Nephron (organoid): ENCODE measurements around the gene IL17RE.
A peak's percentile ranks its signal among the peaks of the same experiment; 100 is the strongest.

Experiments
- H3K27ac Mint-ChIP-seq, 3 experiments: 2 replicates each; pipeline ENCODE4 v1.8.0; 2020; ENCODE audit warnings: mixed read lengths in 3 of 3, mild to moderate bottlenecking in 2 of 3, moderate library complexity in 1 of 3
- H3K27me3 Mint-ChIP-seq: 2 replicates; pipeline ENCODE4 v1.8.0; 2021; ENCODE audit warnings: low read depth, mild to moderate bottlenecking, moderate library complexity, mixed read lengths
- H3K36me3 Mint-ChIP-seq: 2 replicates; pipeline ENCODE4 v1.8.0; 2020; ENCODE audit warnings: low read depth, mixed read lengths
- H3K4me1 Mint-ChIP-seq: 2 replicates; pipeline ENCODE4 v1.8.0; 2020; ENCODE audit warnings: mixed read lengths
- H3K4me3 Mint-ChIP-seq, 3 experiments: 2 replicates each; pipeline ENCODE4 v1.8.0; 2020; ENCODE audit warnings: mild to moderate bottlenecking in 3 of 3, mixed read lengths in 3 of 3, moderate library complexity in 2 of 3
- H3K9me3 Mint-ChIP-seq: 2 replicates; pipeline ENCODE4 v1.8.0; 2020; ENCODE audit warnings: mixed read lengths
- TF ChIP-seq, protein P1 (sequence below), 3 experiments: fragments of 200-600 bp; sonication (generic); IDR thresholded peaks; one replicate each; pipeline ENCODE4 v1.5.0; 2021; ENCODE audit warnings: antibody characterized with exemption in 3 of 3; ENCODE audit not compliant: unreplicated experiment in 3 of 3

The IL17RE gene

DNA sequence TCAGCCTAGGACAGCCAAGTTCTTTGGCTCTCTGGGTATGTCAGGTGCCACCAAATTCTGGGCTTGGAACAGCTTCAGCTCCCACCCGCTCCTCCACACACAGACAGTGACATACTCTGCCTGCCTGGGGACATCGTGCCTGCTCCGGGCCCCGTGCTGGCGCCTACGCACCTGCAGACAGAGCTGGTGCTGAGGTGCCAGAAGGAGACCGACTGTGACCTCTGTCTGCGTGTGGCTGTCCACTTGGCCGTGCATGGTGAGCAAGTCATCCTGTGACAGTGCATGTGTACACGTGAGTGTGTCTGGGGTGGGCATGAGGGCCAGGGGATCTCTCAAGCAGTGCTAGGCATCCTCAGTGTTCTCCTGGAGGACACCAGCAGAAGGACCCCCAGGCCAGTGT, 15.2 kb downstream of the IL17RE start:
- TF ChIP-seq, protein P1, sequence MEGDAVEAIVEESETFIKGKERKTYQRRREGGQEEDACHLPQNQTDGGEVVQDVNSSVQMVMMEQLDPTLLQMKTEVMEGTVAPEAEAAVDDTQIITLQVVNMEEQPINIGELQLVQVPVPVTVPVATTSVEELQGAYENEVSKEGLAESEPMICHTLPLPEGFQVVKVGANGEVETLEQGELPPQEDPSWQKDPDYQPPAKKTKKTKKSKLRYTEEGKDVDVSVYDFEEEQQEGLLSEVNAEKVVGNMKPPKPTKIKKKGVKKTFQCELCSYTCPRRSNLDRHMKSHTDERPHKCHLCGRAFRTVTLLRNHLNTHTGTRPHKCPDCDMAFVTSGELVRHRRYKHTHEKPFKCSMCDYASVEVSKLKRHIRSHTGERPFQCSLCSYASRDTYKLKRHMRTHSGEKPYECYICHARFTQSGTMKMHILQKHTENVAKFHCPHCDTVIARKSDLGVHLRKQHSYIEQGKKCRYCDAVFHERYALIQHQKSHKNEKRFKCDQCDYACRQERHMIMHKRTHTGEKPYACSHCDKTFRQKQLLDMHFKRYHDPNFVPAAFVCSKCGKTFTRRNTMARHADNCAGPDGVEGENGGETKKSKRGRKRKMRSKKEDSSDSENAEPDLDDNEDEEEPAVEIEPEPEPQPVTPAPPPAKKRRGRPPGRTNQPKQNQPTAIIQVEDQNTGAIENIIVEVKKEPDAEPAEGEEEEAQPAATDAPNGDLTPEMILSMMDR (IDR thresholded peaks at IDR 0.05; ENCODE audit: unreplicated experiment in 3 of 3) = no peak
- Mint-ChIP-seq H3K4me1 (peaks cover 15% of the 10 kb centered on the region), H3K27me3 (no peaks in the 10 kb centered on the region), H3K9me3 (no peaks in the 10 kb centered on the region), H3K27ac (peak overlapping the region in 2 of 3 experiments; percentile 66 to 93), H3K4me3 (peak overlapping the region; percentile 76 to 90 (median 90)), H3K36me3 (peaks cover 4% of the 10 kb centered on the region)

DNA sequence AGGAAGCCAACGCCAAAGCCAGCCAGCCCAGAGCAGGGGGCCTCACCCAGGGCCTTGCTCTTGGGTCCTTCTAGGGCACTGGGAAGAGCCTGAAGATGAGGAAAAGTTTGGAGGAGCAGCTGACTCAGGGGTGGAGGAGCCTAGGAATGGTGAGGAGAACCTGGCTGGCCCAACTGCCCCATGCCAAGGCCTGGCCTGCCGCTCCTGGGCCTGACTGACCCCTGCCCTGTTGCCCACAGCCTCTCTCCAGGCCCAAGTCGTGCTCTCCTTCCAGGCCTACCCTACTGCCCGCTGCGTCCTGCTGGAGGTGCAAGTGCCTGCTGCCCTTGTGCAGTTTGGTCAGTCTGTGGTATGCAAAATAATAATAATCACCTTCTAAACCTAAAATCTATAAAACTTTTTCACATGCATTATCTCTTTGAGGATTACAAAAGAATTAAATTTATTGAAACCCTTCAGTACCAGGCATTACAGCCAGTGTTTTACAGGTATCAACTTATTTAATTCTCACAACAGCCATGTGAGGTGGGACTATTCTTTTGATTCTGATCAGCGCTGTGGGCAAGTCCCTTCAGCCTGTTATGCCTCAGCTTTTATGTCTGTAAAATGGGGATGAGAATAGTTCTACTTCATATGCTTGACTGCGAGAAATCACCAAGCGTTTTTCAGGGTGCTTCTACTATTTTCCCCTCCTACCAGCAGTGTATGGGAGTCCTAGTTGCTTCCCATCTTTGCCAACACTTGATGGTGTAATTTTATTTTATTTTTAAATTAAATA, 15.8 kb downstream of the IL17RE start:
- TF ChIP-seq, protein P1 (IDR thresholded peaks at IDR 0.05; ENCODE audit: unreplicated experiment in 3 of 3) = no peak
- Mint-ChIP-seq H3K36me3 (peaks cover 4% of the 10 kb centered on the region), H3K4me1 (peaks cover 15% of the 10 kb centered on the region), H3K9me3 (no peaks in the 10 kb centered on the region), H3K27me3 (no peaks in the 10 kb centered on the region), H3K27ac (no peak overlapping the region), H3K4me3 (peak overlapping the region; percentile 48 to 73 (median 57))

DNA sequence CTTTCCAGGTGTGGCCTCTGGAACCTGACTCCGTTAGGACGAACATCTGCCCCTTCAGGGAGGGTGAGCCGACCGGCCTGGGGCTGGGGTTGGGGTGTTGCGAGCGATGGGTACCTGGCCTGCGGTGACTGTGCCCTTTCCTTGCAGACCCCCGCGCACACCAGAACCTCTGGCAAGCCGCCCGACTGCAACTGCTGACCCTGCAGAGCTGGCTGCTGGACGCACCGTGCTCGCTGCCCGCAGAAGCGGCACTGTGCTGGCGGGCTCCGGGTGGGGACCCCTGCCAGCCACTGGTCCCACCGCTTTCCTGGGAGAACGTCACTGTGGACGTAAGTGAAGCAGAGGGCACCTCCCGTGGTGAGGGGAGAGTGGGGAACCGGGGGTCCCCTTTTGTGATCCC, 25.5 kb downstream of the IL17RE start:
- H3K27ac Mint-ChIP-seq = no peak overlapping the region
- H3K4me1 Mint-ChIP-seq = no peaks in the 10 kb centered on the region
- no peak overlapping the region for H3K4me3 Mint-ChIP-seq
- no peaks in the 10 kb centered on the region for H3K9me3 Mint-ChIP-seq
- peaks cover 3% of the 10 kb centered on the region for H3K27me3 Mint-ChIP-seq
- peaks cover 18% of the 10 kb centered on the region for H3K36me3 Mint-ChIP-seq
- TF ChIP-seq, protein P1 (IDR thresholded peaks at IDR 0.05; ENCODE audit: unreplicated experiment in 3 of 3) = no peak

DNA sequence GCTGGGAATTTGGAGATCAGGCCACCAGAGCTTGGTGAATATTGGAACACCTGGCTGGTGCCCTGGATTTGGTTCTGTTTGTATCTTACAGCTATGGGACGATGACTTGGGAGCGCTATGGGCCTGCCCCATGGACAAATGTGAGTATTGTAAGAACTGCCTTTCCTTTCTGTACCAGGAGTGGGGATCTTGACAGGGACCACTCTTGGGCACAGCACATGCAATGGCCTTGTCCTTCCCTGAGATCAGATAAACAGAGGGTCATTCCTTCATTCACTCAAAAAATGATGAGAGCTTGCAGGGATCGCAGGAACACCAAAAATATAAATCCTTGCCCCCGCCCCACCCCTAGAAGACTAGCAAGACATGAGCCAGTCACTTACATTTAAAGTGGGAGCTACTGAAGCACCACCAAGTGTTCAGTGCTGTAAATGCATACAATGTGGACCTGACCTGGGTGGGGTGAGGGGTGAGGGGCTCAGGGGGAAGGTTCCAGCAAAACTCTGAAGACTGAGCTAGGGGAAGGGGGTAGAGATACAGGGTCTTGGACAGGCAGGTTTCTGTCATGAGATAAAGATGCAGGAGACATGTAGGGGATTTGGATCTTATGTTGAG, 28.3 kb downstream of the IL17RE start:
- Mint-ChIP-seq H3K36me3 (peaks cover 17% of the 10 kb centered on the region), H3K27me3 (peaks cover 3% of the 10 kb centered on the region), H3K27ac (no peak overlapping the region), H3K4me3 (peak overlapping the region; percentile 27 to 72 (median 59)), H3K9me3 (no peaks in the 10 kb centered on the region), H3K4me1 (peaks cover 12% of the 10 kb centered on the region)
- TF ChIP-seq, protein P1 (IDR thresholded peaks at IDR 0.05; ENCODE audit: unreplicated experiment in 3 of 3) = no peak

DNA sequence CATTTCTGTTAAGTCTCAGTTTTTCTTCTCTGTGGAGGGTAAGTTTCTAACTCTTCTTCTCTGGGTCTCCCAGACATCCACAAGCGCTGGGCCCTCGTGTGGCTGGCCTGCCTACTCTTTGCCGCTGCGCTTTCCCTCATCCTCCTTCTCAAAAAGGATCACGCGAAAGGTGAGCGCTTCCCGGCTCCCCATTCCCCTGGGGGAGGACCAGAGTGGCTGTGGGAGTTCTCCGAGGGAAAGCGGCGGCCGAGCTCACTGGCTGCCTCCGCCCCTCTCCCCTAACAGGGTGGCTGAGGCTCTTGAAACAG, 29.8 kb downstream of the IL17RE start:
- TF ChIP-seq, protein P1 (IDR thresholded peaks at IDR 0.05; ENCODE audit: unreplicated experiment in 3 of 3) = no peak
- no peaks in the 10 kb centered on the region for H3K9me3 Mint-ChIP-seq
- peak overlapping the region; percentile 92 to 99 (median 94) for H3K4me3 Mint-ChIP-seq
- peak overlapping the region in 1 of 3 experiments; percentile 27 for H3K27ac Mint-ChIP-seq
- H3K36me3 Mint-ChIP-seq = peaks cover 20% of the 10 kb centered on the region
- H3K4me1 Mint-ChIP-seq = peaks cover 12% of the 10 kb centered on the region
- H3K27me3 Mint-ChIP-seq = peaks cover 3% of the 10 kb centered on the region
